Parathyroid adenoma (tissue), 2 donors: ENCODE measurements around the gene TRIM67.

ENCODE experiments used
- H2AFZ ChIP-seq: fragments of 300-600 bp; sonication (generic); one replicate; pipeline ENCODE4 v1.7.0; 2017; ENCODE audit warnings: antibody characterized with exemption, mild to moderate bottlenecking
- H3K27ac ChIP-seq: fragments of 300-600 bp; sonication (generic); one replicate; pipeline ENCODE4 v1.7.0; 2017
- H3K27me3 ChIP-seq: fragments of 300-600 bp; sonication (generic); one replicate; pipeline ENCODE4 v1.7.0; 2017; ENCODE audit warnings: low read length; ENCODE audit not compliant: control insufficient read depth, insufficient read depth
- H3K36me3 ChIP-seq: fragments of 300-600 bp; sonication (generic); one replicate; pipeline ENCODE4 v1.7.0; 2017; ENCODE audit warnings: low read length; ENCODE audit not compliant: control insufficient read depth, insufficient read depth
- H3K4me1 ChIP-seq: fragments of 300-600 bp; sonication (generic); one replicate; pipeline ENCODE4 v1.7.0; 2017; ENCODE audit warnings: control low read depth
- H3K4me2 ChIP-seq: fragments of 300-600 bp; sonication (generic); one replicate; pipeline ENCODE4 v1.7.0; 2017; ENCODE audit warnings: low read length
- H3K4me3 ChIP-seq: fragments of 300-600 bp; sonication (generic); one replicate; pipeline ENCODE4 v1.7.0; 2017; ENCODE audit warnings: low read depth, low read length
- H3K79me2 ChIP-seq: fragments of 300-600 bp; sonication (generic); one replicate; pipeline ENCODE4 v1.7.0; 2017; ENCODE audit warnings: control low read depth
- H3K9ac ChIP-seq: fragments of 300-600 bp; sonication (generic); one replicate; pipeline ENCODE4 v1.7.0; 2017; ENCODE audit warnings: mild to moderate bottlenecking
- H3K9me3 ChIP-seq: fragments of 300-600 bp; sonication (generic); one replicate; pipeline ENCODE4 v1.7.0; 2017; ENCODE audit warnings: low read length; ENCODE audit not compliant: control insufficient read depth
- TF ChIP-seq, protein P1 (sequence below): fragments of 300-600 bp; sonication (generic); IDR thresholded peaks from one replicate; pipeline ENCODE4 v1.7.0; 2017; ENCODE audit warnings: antibody characterized with exemption, mild to moderate bottlenecking
- donor health status: primary hyperparathyroidism.

Gene TRIM67

DNA sequence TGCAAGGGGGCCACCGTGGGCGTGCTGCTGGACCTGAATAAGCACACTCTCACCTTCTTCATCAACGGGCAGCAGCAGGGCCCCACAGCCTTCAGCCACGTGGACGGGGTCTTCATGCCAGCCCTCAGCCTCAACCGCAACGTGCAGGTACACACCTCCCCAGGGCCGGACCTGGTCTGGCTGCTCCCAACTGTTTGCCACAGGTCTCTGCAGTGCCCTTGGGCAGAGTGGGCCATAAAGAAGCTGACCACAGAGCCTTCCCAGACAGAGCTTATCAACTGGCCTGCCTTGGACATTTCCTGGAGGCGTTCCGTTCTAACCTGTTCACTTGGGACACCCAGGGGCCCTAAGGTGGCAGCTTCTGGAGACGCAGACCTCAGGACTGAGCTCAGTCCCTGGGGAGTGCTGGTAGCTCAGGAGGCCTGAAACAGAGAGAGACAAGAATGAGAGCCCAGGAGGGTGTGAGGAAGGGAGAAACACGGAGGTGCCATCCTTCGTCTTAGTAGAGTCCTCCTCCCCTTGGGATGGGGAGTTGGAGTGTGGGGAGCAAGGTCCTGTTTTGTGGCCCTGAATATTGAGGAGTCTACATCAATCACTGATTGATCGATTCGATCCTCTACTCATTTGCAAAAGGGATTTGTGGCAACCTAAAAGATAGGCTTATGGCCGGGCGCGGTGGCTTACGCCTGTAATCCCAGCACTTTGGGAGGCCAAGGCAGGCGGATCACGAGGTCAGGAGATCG is 52.1 kb downstream of the TRIM67 start:
- Histone ChIP-seq H3K9me3 (no peaks in the 10 kb centered on the region), H3K79me2 (no peaks in the 10 kb centered on the region), H3K4me3 (no peak overlapping the region), H3K4me2 (no peak overlapping the region), H3K9ac (no peak overlapping the region), H2AFZ (no peak overlapping the region), H3K36me3 (no peaks in the 10 kb centered on the region), H3K27me3 (no peaks in the 10 kb centered on the region), H3K4me1 (no peaks in the 10 kb centered on the region), H3K27ac (no peak overlapping the region)
- TF ChIP-seq, protein P1, sequence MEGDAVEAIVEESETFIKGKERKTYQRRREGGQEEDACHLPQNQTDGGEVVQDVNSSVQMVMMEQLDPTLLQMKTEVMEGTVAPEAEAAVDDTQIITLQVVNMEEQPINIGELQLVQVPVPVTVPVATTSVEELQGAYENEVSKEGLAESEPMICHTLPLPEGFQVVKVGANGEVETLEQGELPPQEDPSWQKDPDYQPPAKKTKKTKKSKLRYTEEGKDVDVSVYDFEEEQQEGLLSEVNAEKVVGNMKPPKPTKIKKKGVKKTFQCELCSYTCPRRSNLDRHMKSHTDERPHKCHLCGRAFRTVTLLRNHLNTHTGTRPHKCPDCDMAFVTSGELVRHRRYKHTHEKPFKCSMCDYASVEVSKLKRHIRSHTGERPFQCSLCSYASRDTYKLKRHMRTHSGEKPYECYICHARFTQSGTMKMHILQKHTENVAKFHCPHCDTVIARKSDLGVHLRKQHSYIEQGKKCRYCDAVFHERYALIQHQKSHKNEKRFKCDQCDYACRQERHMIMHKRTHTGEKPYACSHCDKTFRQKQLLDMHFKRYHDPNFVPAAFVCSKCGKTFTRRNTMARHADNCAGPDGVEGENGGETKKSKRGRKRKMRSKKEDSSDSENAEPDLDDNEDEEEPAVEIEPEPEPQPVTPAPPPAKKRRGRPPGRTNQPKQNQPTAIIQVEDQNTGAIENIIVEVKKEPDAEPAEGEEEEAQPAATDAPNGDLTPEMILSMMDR, result no peak

DNA sequence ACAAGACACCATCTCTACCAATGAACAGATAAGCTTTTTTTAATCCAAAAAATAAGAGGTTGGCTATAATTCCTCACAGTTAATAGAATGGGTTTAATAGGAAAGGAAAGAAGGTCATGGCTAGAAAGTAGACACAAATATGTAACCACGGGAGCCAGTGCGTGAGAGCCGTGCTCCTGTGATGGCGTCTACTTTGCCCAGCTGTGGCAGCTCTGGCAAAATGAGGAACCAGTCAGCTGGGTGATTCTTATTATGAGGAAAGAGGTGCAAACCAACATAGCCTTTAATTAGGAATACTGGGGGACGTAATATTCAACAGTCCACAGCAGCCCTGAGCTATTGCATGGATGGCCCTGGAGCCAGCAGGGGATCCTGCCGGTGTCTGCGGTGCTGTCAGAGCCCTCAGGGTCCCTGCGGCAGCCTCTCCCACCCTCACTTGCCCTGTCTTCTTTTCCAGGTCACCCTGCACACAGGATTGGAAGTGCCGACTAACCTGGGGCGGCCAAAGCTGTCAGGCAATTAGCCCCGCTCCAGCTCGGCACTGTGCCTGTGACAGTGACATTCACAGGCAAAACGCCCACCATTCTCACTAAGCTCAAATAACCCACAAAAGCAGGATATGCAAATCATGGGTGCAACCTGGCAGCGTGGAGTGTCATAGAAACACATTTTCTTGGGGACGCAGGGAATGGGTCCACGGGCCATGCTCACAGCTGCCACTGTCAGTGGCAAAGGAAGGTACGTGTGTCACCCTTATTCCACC is 53.2 kb downstream of the TRIM67 start:
- Histone ChIP-seq H3K9ac (no peak overlapping the region), H3K36me3 (no peaks in the 10 kb centered on the region), H3K79me2 (no peaks in the 10 kb centered on the region), H3K4me2 (no peak overlapping the region), H3K4me1 (no peaks in the 10 kb centered on the region), H3K4me3 (no peak overlapping the region), H2AFZ (no peak overlapping the region), H3K27ac (no peak overlapping the region), H3K27me3 (no peaks in the 10 kb centered on the region), H3K9me3 (no peaks in the 10 kb centered on the region)
- TF ChIP-seq, protein P1, result no peak

GRCh38 chr1:231215681-231216385 is 54.0 kb downstream of the TRIM67 start:
- Histone ChIP-seq H3K79me2 (no peaks in the 10 kb centered on the region), H3K27me3 (no peaks in the 10 kb centered on the region), H3K9ac (no peak overlapping the region), H3K4me1 (no peaks in the 10 kb centered on the region), H3K36me3 (no peaks in the 10 kb centered on the region), H3K27ac (no peak overlapping the region), H2AFZ (no peak overlapping the region), H3K9me3 (no peaks in the 10 kb centered on the region), H3K4me3 (no peak overlapping the region), H3K4me2 (no peak overlapping the region)
- TF ChIP-seq, protein P1, result no peak

- TF ChIP-seq, protein P1, result no peak
Measured at GRCh38 chr1:231216498-231216897, 54.6 kb downstream of the TRIM67 start.

More at GRCh38 chr1:231216498-231216897, 54.6 kb downstream of the TRIM67 start:
- Histone ChIP-seq H3K9me3 (no peaks in the 10 kb centered on the region), H3K4me2 (no peak overlapping the region), H3K79me2 (no peaks in the 10 kb centered on the region), H3K27me3 (no peaks in the 10 kb centered on the region), H3K36me3 (no peaks in the 10 kb centered on the region), H3K9ac (no peak overlapping the region), H3K4me1 (no peaks in the 10 kb centered on the region), H3K4me3 (no peak overlapping the region), H2AFZ (no peak overlapping the region), H3K27ac (no peak overlapping the region)
